ENCODE data around the gene PHOSPHO1. TPM values are rescaled to one million over a fixed set of nuclear protein-coding genes. Genes with fewer than 3 reads are reported as not detected.

The PHOSPHO1 gene
- total RNA-seq, 1 donor from 2014 or later: not detected

GRCh38 chr17:49249292-49249794, 18.8 kb upstream of the PHOSPHO1 start:
- no peak overlapping the region for H3K4me3 ChIP-seq (ENCODE audit: low read depth, low read length)
- FAIRE-seq (no peak), DNase-seq (ENCODE audit: low read depth) (no peak)
- TF ChIP-seq CTCF (IDR thresholded peaks at IDR 0.05; ENCODE audit: insufficient read depth, low read length, severe bottlenecking): no peak
- no peaks in the 10 kb centered on the region for H3K36me3 ChIP-seq (ENCODE audit: control insufficient read depth, insufficient read depth, low read length)
- no peaks in the 10 kb centered on the region for H3K27me3 ChIP-seq (ENCODE audit: control insufficient read depth, insufficient read depth, low read length)

GRCh38 chr17:49247944-49248343, 17.4 kb upstream of the PHOSPHO1 start:
- Histone ChIP-seq H3K4me3 (ENCODE audit: low read depth, low read length) (no peak overlapping the region), H3K36me3 (ENCODE audit: control insufficient read depth, insufficient read depth, low read length) (no peaks in the 10 kb centered on the region), H3K27me3 (ENCODE audit: control insufficient read depth, insufficient read depth, low read length) (no peaks in the 10 kb centered on the region)
- no peak for TF ChIP-seq CTCF (IDR thresholded peaks at IDR 0.05; ENCODE audit: insufficient read depth, low read length, severe bottlenecking)
- no peak for FAIRE-seq
- no peak for DNase-seq (ENCODE audit: low read depth)

DNA sequence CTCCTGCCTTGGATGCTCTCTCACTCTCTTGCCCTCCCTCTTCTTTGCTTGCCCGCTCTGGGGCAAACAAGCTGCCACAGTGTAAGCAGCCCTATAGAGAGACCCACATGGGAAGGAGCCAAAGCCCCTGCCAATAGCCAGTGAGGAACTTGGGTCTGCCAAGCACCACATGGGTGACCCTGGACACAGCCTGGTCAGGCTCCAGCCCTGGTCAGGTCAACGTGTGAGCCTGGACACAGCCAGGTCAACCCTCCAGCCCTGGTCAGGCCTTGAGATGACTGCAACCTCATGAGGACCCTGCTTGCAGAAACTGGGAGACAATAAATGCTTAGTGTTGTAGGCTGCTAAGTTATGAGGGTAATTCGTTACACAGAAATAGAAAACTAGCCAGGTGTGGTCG, 14.3 kb upstream of the PHOSPHO1 start:
- DNase-seq (ENCODE audit: low read depth) (no peak), FAIRE-seq (no peak)
- Histone ChIP-seq H3K4me3 (ENCODE audit: low read depth, low read length) (no peak overlapping the region), H3K27me3 (ENCODE audit: control insufficient read depth, insufficient read depth, low read length) (no peaks in the 10 kb centered on the region), H3K36me3 (ENCODE audit: control insufficient read depth, insufficient read depth, low read length) (no peaks in the 10 kb centered on the region)
- no peak for TF ChIP-seq CTCF (IDR thresholded peaks at IDR 0.05; ENCODE audit: insufficient read depth, low read length, severe bottlenecking)

DNA sequence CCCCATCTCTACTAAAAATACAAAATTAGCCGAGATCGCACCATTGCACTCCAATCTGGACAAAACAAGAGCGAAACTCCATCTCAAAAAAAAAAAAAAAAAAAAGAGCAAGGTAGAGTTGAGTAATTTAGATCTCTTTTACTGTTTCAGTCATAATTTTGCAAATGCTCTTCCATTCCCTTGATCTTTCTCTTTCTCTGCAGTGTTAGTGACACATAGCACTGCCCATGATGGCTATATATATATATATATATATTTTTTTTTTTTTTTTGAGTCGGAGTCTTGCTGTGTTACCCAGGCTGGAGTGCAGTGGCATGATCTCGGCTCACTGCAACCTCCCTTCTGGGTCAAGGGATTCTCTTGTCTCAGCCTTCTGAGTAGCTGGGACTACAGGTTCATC, 12.2 kb upstream of the PHOSPHO1 start:
- no peak for TF ChIP-seq CTCF (IDR thresholded peaks at IDR 0.05; ENCODE audit: insufficient read depth, low read length, severe bottlenecking)
- DNase-seq (ENCODE audit: low read depth) (no peak), FAIRE-seq (no peak)
- H3K27me3 ChIP-seq (ENCODE audit: control insufficient read depth, insufficient read depth, low read length): no peaks in the 10 kb centered on the region
- H3K36me3 ChIP-seq (ENCODE audit: control insufficient read depth, insufficient read depth, low read length): no peaks in the 10 kb centered on the region
- no peak overlapping the region for H3K4me3 ChIP-seq (ENCODE audit: low read depth, low read length)

GRCh38 chr17:49241692-49242397, 11.3 kb upstream of the PHOSPHO1 start:
- Histone ChIP-seq H3K4me3 (ENCODE audit: low read depth, low read length) (no peak overlapping the region), H3K36me3 (ENCODE audit: control insufficient read depth, insufficient read depth, low read length) (no peaks in the 10 kb centered on the region), H3K27me3 (ENCODE audit: control insufficient read depth, insufficient read depth, low read length) (no peaks in the 10 kb centered on the region)
- DNase-seq (ENCODE audit: low read depth) (no peak), FAIRE-seq (no peak)
- no peak for TF ChIP-seq CTCF (IDR thresholded peaks at IDR 0.05; ENCODE audit: insufficient read depth, low read length, severe bottlenecking)

- FAIRE-seq: no peak
- H3K36me3 ChIP-seq (ENCODE audit: control insufficient read depth, insufficient read depth, low read length): no peaks in the 10 kb centered on the region
- no peak for TF ChIP-seq CTCF (IDR thresholded peaks at IDR 0.05; ENCODE audit: insufficient read depth, low read length, severe bottlenecking)
Measured at GRCh38 chr17:49241040-49241439, 10.5 kb upstream of the PHOSPHO1 start.

More at GRCh38 chr17:49241040-49241439, 10.5 kb upstream of the PHOSPHO1 start:
- no peak for DNase-seq (ENCODE audit: low read depth)
- H3K4me3 ChIP-seq (ENCODE audit: low read depth, low read length): no peak overlapping the region
- H3K27me3 ChIP-seq (ENCODE audit: control insufficient read depth, insufficient read depth, low read length): no peaks in the 10 kb centered on the region

Measured in bronchial epithelial cell (primary cell).